ENCODE results near the gene HNRNPUL1.
A peak's percentile ranks its signal among the peaks of the same experiment; 100 is the strongest.
"Not testable (repeated sequence)": the region's sequence is repeated elsewhere in the genome, so short reads cannot be mapped to it uniquely, and the experiment has no call there.

HNRNPUL1 gene

GRCh38 chr19:41325947-41326706 is 62.0 kb downstream of the HNRNPUL1 start:
- no peak for DNase-seq (ENCODE audit: low read depth in 2 of 2)

- DNase-seq (ENCODE audit: low read depth in 2 of 2) = no peak
Measured at GRCh38 chr19:41327076-41327575, 63.0 kb downstream of the HNRNPUL1 start.

GRCh38 chr19:41327576-41328156 is 63.5 kb downstream of the HNRNPUL1 start:
- DNase-seq (ENCODE audit: low read depth in 2 of 2) = peak; percentile 83 to 87

- DNase-seq (ENCODE audit: low read depth in 2 of 2) = peak; percentile 39 to 46
Measured at GRCh38 chr19:41328157-41328841, 64.1 kb downstream of the HNRNPUL1 start.

- DNase-seq (ENCODE audit: low read depth in 2 of 2) = no peak
Measured at GRCh38 chr19:41328842-41329225, 64.7 kb downstream of the HNRNPUL1 start.

GRCh38 chr19:41330481-41330880 is 66.3 kb downstream of the HNRNPUL1 start:
- DNase-seq (ENCODE audit: low read depth in 2 of 2) = no peak

- no peak for DNase-seq (ENCODE audit: low read depth in 2 of 2)
Measured at GRCh38 chr19:41330946-41331678, 66.9 kb downstream of the HNRNPUL1 start.

- no peak for DNase-seq (ENCODE audit: low read depth in 2 of 2)
Measured at GRCh38 chr19:41332000-41332399, 67.8 kb downstream of the HNRNPUL1 start.

GRCh38 chr19:41332468-41332867 is 68.3 kb downstream of the HNRNPUL1 start:
- DNase-seq (ENCODE audit: low read depth in 2 of 2) = no peak

GRCh38 chr19:41334793-41335192 is 70.6 kb downstream of the HNRNPUL1 start:
- no peak for DNase-seq (ENCODE audit: low read depth in 2 of 2)

- DNase-seq (ENCODE audit: low read depth in 2 of 2) = no peak
Measured at GRCh38 chr19:41335467-41335866, 71.3 kb downstream of the HNRNPUL1 start.

GRCh38 chr19:41339936-41340335 is 75.8 kb downstream of the HNRNPUL1 start:
- DNase-seq (ENCODE audit: low read depth in 2 of 2) = no peak

- DNase-seq (ENCODE audit: low read depth in 2 of 2) = no peak
Measured at GRCh38 chr19:41341669-41342490, 77.7 kb downstream of the HNRNPUL1 start.

- no peak for DNase-seq (ENCODE audit: low read depth in 2 of 2)
Measured at GRCh38 chr19:41344162-41344561, 80.0 kb downstream of the HNRNPUL1 start.

- not testable (repeated sequence) for DNase-seq (ENCODE audit: low read depth in 2 of 2)
Measured at GRCh38 chr19:41346916-41347315, 82.7 kb downstream of the HNRNPUL1 start.

GRCh38 chr19:41350735-41351338 is 86.7 kb downstream of the HNRNPUL1 start:
- DNase-seq (ENCODE audit: low read depth in 2 of 2) = no peak

- peak; percentile 74 to 83 for DNase-seq (ENCODE audit: low read depth in 2 of 2)
Measured at GRCh38 chr19:41351339-41352245, 87.4 kb downstream of the HNRNPUL1 start.

GRCh38 chr19:41352279-41352608 is 88.1 kb downstream of the HNRNPUL1 start:
- DNase-seq (ENCODE audit: low read depth in 2 of 2) = no peak

GRCh38 chr19:41352609-41353465 is 88.7 kb downstream of the HNRNPUL1 start:
- peak; percentile 70 to 76 for DNase-seq (ENCODE audit: low read depth in 2 of 2)
